GM13976 (cell line): Measurements from ENCODE around the gene SCUBE3.

Experiments used
- DNase-seq: peaks from one replicate; pipeline ENCODE4 v3.0.0; 2012; ENCODE audit warnings: low spot score
- CTCF ChIP-seq: IDR thresholded peaks from 2 replicates; pipeline ENCODE4 v1.5.1; 2012; ENCODE audit warnings: borderline replicate concordance, mild to moderate bottlenecking; ENCODE audit not compliant: insufficient read depth; ENCODE audit errors: extremely low read depth, missing control alignments, control extremely low read depth
- in situ Hi-C: fragments of 300-500 bp; cut with MboI; formaldehyde crosslinking; loops from one replicate; pipeline ENCODE4 v1.12.0; 2022; ENCODE audit warnings: low sequenced_read_pairs, mixed read lengths, inconsistent platforms; ENCODE audit not compliant: unreplicated experiment

Gene SCUBE3

GRCh38 chr6:35262596-35262995 lies 48.8 kb downstream of the SCUBE3 start:
- DNase-seq: no peak
- in situ Hi-C loops: no loop called here
- no peak for TF ChIP-seq CTCF

- TF ChIP-seq CTCF: no peak
- no peak for DNase-seq
- in situ Hi-C loops: no loop called here
These were observed 51.0 kb downstream of the SCUBE3 start for GRCh38 chr6:35264550-35265274.

- in situ Hi-C loops: no loop called here
- no peak for DNase-seq
- TF ChIP-seq CTCF: no peak
These were observed 51.8 kb downstream of the SCUBE3 start for GRCh38 chr6:35265523-35265922.

GRCh38 chr6:35267446-35267845 lies 53.7 kb downstream of the SCUBE3 start:
- DNase-seq: no peak
- no peak for TF ChIP-seq CTCF
- in situ Hi-C loops: no loop called here

GRCh38 chr6:35267897-35268296 lies 54.1 kb downstream of the SCUBE3 start:
- in situ Hi-C loops: no loop called here
- TF ChIP-seq CTCF: no peak

GRCh38 chr6:35272005-35272404 lies 58.2 kb downstream of the SCUBE3 start:
- in situ Hi-C loops: no loop called here
- no peak for TF ChIP-seq CTCF
- DNase-seq: no peak

More at GRCh38 chr6:35267897-35268296, 54.1 kb downstream of the SCUBE3 start:
- no peak for DNase-seq
